GM12873 (cell line): Measurements from ENCODE around the gene SUCLG2.
A peak's percentile ranks its signal among the peaks of the same experiment; 100 is the strongest.

Experiments
- TF ChIP-seq, protein P1 (sequence below): IDR thresholded peaks from 2 replicates; pipeline ENCODE4 v1.5.1; 2012; ENCODE audit warnings: low read depth, mild to moderate bottlenecking, moderate library complexity, low read length, control low read depth; ENCODE audit not compliant: insufficient read depth; ENCODE audit errors: missing control alignments

SUCLG2 gene

DNA sequence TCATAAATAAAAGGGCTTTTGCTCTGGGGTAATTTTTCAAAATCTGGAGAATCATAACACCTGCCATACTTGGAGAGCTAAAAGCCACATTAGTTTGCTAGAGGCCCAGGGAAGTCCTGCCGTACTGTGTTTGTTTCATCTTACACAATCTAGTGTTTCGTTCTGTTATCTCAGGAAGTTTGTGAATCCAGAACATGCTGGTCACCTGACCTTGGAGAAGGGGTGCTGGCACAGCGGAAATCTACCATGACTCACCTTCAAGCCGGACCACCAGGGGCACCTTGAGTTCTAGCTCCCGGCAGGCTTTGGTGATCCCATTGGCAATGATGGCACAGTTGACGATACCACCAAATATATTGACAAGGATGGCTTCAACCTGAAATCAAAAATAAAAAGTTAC lies 253.9 kb downstream of the SUCLG2 start:
- TF ChIP-seq, protein P1, sequence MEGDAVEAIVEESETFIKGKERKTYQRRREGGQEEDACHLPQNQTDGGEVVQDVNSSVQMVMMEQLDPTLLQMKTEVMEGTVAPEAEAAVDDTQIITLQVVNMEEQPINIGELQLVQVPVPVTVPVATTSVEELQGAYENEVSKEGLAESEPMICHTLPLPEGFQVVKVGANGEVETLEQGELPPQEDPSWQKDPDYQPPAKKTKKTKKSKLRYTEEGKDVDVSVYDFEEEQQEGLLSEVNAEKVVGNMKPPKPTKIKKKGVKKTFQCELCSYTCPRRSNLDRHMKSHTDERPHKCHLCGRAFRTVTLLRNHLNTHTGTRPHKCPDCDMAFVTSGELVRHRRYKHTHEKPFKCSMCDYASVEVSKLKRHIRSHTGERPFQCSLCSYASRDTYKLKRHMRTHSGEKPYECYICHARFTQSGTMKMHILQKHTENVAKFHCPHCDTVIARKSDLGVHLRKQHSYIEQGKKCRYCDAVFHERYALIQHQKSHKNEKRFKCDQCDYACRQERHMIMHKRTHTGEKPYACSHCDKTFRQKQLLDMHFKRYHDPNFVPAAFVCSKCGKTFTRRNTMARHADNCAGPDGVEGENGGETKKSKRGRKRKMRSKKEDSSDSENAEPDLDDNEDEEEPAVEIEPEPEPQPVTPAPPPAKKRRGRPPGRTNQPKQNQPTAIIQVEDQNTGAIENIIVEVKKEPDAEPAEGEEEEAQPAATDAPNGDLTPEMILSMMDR = no peak

DNA sequence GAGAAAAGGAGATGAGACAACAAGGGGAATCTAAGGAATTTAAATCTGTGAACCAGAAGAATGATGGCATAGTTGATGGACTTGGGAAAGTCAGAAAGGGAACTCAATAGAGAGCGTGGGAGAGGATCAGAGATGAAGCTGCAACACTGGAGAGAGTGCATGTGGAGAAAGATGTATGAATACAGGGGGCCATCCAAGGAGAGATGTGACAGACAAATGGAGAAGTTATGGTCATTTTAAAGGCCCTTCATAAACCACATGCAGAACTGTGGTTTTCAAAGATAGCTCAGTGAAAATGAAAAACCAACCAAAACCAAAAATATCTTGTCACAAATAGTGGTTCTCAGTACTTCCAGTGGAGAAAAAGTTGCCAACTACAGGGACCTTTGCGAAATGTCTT lies 265.2 kb downstream of the SUCLG2 start:
- TF ChIP-seq, protein P1 = no peak

DNA sequence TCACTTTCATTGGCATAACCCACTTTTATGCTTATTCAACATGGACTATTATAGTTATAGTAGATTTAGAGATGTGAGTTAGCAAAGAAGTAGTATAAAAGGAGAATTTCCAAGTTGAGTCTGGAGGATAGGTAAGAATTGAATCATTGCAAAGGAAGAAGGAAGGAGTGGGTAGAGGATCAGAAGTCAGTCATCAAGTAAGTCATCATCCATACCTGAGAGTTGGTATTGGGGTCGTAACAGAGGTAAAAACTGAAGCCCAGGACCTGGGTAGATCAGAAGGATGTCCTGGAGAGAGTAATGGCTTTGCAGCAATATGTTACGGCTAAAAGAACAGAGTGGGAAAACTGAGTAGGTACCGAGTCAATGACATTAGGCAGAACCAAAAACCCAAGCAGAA lies 265.7 kb downstream of the SUCLG2 start:
- TF ChIP-seq, protein P1 = no peak

DNA sequence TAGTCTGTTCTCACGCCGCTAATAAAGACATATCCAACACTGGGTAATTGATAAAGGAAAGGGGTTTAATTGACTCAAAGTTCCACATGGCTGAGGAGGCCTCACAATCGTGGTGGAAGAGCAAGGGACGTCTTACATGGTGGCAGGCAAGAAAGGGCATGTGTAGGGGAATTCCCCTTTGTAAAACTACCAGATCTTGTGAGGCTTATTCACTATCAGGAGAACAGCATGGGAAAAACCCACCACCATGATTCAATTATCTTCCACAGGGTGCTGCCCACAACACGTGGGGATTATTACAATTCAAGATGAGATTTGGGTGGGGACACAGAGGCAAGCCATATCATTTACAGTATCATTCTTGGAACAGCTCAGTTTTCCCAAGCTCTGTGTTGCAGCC lies 268.0 kb downstream of the SUCLG2 start:
- TF ChIP-seq, protein P1 = no peak

DNA sequence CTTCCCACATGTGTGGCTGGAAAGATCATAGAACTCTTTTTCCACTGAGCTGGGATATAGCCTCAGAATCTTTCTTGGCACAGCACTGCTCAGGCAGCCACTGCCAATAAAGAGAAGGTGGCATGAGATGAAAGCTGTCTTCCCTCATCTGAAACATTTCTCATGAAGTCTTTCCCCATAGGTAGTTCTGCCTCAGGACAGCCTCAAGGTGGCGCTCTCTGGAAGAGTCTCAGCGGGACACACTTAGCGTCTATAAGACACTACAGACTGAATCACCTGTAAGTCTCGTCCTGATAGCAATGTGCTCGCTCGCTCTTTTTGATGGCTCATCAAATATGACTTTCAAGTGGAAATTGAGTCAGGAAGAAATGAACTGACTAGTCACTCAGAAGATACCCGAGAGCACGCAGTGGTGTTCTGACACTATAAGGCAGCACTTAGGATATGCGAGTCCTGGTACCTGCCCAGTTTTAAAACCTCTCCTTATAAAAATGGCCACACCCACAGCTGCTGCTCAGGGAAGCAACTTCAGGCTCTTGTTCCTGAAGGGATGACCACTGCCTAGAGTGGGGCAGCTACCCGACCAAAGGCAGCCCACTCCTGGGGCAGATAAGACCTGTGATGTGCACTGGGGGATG lies 269.5 kb downstream of the SUCLG2 start:
- TF ChIP-seq, protein P1 = peak; percentile 78

DNA sequence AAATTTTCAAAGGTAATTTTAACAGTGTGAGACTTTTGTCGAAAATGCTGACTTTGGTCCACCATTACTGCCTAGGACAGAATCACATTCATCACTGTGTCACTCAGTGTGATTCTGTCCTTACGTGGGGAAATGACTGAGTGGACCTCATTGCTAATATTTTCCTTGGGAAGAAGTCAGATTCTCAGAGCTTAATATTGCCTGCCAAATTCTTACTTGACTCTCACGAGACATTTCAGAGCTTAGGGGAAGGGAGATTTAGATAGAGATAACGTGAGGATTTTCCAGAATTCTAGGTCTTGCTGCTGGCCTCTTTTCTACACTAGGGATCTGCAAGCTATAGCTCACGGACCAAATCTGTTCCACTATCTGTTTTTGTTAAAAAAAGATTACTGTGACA lies 270.4 kb downstream of the SUCLG2 start:
- TF ChIP-seq, protein P1 = no peak

DNA sequence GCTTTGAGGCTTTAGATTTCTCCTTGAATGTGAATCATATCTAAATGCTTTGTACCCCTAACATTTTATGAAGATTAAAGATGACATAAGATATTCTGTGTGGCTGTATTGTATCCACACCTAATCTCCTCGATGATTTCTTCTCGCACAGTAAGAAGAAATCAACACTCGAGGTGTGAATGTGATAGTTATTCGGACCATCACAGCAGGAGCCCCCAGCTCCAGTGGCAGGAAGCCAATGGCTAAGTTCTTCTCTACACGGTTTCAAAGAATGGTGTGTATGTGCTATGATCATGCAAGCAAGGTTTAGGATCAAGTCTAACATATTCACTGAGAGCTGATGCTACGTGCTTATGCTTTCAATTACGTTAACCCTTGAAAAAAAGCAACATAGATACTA lies 271.0 kb downstream of the SUCLG2 start:
- TF ChIP-seq, protein P1 = no peak
